CD4-positive, alpha-beta T cell treated with Interleukin-6 for 4 hours (primary cell): ENCODE data around the gene CTBP1.
A peak's percentile ranks its signal among the peaks of the same experiment; 100 is the strongest.

Experiments
- DNase-seq: peaks from one replicate; pipeline ENCODE4 v3.0.0-alpha.2; 2020; ENCODE audit warnings: mixed read lengths

Gene CTBP1

DNA sequence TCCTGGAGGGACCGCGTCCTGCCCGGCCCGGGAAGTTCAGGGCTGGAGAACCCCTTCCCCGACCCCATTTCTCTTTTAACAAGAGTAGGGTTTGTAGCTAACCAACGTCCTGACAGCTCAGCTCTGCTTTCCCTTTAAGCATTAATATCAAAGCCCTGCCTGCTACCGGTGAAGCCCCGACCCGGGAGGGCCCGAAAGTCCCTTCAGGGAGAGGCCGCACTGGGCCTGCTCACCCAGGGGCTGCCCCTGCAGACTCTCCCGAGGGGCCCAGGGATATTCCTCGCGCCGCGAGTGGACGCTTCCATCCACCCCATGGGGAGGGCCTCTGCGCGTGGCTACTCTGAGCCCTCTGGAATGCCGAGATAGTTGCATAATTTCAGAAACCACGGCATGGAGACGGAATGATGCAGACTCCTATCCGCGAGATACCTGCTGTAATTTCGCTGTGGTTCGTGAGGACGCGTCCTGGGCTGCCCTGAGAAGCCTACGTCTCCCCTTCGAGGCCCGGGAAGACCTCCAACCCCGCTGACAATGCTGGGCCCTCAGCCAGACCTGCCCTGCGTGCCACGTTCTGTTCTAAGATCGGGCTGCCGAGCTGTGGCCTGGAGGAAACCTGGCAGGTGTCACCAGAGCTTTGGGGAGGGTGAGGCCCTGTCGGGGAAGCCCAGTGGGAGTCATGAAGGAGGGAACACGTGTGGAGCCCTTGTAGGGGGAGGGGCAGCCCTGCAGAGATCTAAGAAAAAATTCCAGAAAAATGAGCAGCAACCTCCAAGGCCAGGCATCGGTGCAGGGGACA, 999 bp upstream of the CTBP1 start:
- no peak for DNase-seq

- peak; percentile 88 for DNase-seq
Measured at GRCh38 chr4:1249148-1249730, 309 bp upstream of the CTBP1 start.

DNA sequence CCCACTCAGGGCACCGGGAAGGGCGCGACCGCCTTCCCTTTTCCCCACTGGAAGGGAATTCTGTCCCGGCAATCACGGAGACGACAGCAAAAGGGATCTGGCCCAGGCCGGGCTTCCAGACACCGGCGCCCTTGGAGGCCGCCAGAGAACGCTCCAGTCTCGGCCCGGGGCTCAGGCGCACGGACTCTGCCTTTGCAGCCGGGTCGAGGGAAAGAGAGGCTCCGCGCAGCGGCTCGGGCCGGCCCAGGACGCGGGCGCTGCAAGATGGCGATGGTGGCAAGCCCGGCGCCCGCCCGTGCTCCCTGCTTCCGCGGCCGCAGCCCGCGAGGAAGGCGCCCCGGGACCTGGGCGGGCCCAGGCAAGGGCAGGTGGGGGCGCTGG, 1.1 kb downstream of the CTBP1 start:
- DNase-seq: no peak

DNA sequence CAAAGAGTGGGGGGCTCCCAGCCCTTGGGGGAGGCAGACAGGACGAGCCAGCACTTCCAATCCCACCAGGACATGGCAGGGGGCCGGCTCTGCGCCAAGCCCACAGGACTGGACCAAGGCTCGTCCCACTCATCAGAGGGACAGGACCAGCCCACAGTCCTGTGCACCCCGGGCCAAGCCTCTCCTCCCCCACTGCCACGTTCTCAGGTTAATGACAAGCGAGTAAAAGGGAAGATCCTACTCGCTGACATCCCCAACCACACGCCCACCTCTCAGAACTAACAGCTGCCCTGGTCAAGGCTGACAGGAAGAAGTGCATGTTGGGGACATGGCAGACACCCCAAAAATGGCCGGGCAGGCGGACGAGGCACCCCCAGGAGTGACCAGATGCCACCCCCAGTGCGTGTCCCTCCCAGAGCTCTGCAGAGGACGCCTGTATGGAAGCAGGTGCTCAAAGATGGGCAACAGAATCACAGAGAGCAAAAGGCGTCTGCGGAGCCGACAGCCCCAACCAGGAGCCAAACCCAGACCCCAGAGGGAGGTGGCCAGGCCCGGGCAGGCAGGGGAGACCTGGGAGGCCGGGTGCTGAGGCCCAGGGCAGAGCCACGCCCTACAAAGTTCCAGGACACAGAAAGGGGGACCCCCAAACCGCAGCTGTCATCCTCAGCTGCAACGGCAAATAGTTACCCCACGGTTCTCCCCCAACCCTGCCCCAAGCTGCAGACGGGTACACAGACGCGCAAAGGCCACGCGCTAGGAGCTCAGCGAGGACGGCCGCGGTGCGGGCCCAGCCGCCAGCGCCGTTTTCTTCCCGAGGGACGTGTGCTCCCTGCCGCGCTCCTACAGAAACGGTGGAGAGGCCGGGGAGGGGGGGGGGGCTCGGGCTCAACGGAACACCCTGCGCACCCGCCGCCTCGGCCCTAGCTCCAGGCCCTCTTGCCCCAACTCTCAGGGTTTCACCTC, 1.7 kb downstream of the CTBP1 start:
- no peak for DNase-seq

DNA sequence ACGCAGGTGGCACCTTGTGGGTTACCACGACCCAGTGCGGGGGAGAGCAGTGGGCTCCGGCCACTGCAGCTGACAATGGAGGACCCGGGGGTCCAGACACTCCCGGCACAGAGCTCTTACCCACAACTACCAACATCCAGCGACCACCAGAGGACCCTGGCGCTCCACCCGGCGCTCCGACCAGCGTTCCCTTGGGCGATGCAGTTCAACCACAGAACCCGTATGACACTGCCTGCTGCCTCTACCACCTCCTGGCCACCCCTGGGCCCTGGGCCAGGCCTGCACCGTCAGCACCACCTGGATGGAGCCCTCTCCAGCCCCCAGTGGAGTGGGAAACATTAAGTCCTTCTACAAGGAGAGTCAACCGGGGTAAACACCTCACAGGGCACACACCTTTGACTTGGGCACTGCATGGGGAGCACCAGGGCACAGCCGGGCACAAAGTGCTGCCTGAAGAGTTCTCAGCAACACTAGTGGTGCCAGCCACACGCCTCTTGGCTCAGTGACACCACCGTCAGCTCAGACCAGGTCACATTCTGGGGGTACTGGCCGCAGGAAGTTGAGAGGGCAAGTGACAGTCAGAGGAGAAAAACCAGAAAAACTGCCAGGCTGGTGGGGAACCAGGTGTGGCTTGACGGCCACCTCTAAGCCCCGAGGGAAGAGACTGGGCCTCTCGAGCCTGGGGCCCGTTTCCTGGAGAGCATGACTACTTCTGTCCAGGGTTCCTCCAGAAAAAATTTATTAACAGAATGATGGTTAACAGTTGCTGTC, 2.6 kb downstream of the CTBP1 start:
- DNase-seq: no peak

- no peak for DNase-seq
Measured at GRCh38 chr4:1245481-1246051, 3.4 kb downstream of the CTBP1 start.

GRCh38 chr4:1244978-1245471, 3.9 kb downstream of the CTBP1 start:
- no peak for DNase-seq

DNA sequence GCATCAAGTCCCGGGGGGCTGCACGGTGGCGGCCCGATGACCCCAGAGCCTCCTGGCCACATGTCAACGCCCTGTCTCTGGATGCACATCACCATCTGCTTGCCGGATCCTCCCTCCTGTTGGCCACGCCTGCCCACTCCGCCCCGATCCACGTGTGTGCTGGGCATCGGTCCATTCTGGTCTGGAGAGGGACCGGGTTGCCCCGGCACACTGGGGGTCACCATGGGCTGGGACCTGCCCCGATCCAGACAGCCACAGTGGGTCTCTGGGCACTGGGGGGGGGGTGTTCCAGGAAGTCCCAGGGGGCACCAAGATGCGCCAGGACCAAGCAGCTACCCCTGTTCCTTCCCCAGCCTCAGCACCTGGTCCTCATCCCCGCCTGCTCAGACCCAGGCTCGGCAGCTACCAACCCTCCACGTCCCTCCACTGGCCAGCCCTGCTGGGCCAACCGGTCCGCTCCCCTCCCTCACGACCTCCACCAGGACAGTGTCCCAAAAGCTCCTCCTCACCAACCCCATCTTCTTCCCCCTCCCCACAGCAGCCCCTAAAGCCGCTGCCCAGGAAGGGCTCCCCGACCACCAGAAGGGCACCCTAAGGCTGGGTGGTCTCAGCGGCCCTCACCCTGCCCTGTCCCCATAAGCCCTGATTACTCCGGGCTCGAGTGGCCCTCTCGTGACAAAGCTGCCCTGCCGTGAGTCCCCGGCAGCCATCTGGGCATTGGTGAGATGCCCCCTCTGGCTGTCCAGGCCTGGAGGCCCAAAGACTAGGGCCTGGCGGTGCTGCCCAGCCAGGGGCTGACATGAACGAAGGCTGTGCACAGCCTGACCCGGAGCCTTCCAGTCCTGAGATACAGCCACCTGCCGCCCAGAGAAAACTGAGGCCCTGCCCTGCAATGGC, 4.6 kb downstream of the CTBP1 start:
- no peak for DNase-seq

DNA sequence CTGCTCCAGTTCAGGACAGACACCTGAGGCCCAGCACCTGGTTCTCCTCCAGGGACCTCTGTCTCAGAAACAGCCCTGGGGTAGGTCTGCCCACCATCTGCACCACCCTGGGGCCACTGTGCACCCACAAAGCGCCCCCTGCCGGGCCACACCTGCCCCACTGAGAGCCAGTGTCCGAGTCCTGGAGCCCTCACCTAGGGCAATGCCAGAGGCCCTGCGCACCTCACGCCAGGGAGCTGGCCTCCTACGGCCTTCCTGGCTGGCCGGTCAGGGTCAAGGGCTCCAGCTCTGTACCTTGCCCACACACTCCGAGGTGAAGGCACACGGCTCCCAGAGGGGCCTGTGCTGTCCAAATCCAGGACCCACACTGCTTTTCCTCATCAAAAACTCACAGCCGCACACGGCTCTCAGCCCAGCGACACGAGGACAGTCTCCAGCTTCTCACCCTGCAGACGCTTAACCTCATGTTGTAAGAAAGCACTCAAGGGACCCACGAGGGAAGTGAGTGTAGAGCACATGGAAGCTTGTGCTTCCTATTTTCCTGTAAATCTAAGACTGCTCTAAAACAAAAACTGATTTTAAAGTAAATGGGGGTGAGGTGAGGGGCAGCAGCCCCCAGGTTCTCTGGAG, 5.4 kb downstream of the CTBP1 start:
- DNase-seq: no peak

DNA sequence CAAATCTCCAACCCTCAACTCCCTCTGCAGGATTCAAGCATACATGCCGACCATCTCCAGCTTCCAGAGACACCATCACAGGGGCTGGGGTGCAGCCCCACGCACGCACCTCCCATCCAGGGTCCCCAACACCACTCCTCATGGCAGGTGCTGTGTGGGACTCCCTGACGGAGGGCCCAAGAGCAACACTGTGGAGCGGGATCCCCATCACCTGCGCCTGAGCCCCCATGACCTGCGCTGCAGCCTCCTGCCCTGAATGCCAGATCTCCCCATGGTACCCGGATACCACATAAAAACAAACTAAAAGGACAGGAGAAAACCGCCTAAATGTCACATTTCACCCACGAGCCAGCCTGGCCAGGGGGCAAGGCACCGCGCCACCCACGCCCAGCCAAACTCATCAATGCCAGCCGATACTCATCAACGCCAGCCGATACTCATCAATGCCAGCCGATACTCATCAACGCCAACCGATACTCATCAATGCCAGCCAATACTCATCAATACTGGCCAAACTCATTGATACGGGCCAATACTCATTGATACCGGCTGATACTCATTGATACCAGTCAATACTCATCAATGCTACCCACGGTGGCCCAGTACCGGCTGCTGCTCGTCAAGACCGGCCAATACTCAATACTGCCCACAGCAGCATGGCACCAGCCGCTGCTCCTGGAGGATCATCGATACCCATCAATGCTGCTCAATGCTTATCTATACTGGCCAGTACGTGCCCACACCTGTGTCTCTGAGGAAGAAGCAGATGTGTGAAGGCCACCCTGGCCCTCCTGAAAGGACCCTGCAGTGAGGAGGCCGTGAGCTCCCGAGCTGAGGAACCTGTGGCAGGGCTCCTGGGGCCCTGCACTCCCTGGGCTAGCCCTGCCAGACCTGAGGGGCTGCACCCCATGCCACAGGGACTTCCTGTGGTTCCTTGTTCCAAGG, 6.2 kb downstream of the CTBP1 start:
- no peak for DNase-seq

DNA sequence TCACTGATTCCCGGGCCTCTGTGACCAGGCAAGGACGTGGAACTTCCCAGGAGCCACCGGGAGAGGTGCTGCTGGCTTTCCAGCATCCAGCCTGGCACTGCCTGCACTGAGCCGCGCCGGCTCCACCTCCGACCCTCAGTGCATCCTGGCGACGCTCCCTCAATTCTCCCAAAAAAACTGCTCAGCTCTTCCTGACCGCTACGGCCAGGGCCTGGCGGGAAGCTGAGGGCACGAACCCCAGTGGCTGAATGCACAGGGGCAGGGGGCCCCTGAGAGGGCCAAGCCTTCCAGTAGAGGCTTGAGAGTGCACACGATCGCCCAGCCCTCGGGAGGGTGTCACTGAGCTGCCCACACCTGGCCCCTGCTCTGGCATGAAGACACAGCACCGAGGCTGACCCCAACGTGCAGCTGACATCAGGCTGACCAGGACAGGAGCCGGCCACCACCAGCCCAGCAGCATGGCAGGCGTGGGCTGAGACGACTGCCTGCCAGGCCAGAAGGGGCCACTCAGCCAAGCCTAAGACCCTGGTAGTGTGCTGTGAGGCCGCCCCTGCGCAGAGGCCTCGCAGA, 6.9 kb downstream of the CTBP1 start:
- DNase-seq: no peak

DNA sequence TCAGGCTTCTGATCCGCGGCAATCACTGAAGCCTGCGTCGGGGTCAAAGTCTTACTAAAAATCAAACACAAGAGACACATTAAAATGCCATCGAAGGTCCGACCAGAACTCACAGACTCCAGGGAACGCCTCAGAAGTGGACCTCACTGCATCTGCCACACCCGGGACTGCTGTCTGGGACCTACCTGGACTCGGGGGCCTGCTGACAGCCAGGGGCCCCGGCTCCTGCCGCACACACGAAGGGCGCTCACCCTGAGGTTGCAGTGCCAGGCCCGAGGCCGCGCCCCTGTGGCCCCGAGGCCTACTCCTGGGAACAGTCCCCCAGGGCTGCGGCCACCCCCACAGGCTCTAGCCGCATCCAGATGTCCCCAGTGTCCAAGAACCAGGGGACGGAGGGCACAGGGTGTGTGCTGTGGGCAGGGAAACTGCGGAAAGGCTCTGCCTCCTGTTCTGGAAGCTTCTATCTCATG, 7.4 kb downstream of the CTBP1 start:
- DNase-seq: no peak

DNA sequence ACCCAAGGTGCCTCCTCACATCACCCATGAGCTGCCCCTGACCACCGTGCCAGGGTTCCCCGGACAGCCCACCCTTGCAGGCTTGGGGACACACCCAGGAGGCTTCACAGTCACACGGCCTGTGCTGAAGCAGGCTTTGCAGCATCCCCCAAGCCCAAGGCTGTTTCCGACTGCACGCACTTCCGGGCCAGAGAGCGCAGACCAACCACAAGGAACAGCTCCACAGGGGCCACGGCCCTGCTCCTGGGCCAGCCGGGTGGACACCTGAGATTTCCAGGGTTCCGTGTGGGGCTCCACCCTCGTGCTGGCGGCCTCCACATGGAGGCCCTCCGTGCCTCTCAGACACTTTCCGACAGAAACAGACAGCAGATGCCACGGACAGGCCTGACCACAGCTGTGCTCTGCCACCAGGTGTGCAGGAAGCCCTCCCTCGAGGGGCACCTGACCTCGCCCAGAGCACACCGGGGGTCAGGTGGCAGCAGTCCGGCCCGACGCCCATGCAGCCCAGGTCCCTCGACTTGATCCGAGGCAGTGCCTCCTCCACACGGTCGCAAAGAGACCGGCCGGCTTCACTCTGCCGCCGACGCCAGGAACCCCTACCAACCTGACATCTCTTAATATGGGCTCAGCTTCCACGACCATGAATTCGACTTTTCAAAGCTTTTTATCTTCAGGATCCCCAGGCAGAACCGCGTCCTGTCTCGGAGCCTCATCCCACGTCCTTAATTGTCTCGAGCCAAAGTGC, 8.0 kb downstream of the CTBP1 start:
- no peak for DNase-seq

DNA sequence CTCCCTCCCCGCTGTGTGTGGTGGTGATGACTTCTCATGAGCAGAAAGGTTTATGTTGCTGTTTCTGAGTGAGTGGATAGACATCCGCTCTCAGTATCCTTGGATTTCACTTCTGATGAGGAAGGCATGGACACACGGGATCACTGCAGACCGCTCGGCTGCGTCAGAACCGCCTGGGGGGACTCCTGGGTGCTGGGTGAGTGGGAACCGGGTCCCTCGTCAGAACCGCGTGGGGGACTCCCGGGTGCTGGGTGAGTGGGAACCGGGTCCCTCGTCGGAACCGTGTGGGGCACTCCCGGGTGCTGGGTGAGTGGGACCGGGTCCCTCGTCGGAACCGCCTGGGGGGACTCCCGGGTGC, 9.0 kb downstream of the CTBP1 start:
- DNase-seq: no peak

DNA sequence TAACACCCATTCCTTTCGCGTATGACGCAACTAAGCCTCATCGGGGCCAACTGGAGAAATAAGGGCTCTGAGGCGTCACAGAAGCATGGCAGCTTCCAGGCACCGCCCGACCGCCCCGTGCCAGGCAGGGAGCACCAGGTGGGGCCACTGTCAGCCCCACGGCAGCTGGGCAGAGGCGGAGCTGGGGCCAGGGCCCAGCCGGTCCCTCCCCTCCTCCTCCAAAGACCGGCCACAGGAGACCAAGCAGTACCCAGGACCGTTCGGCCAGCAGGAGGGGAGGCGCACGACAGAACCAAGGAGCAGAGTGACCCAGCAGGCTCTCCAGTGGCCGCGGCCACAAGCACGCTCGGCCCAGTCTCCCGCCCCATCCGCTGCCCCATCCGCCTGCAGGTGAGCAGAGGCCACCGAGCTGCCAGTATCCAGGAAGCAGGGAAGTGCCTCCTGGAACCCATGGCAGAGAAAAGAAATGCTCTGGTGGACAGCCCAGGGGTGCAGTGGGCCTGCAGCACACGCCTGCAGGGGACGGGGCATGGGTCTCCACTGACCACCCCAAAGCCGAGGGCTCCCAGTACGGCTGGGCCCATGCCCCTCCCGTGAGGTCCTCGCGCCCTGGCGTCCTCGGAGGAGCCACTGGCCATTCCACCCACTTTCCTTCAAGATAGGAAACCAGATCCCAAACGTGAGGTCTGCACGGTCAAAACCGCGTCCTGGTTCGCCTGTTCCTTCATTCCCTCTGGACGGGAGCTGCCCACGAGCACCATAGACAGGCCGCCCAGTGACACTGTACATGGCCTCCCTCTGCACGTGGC, 9.6 kb downstream of the CTBP1 start:
- DNase-seq: no peak

- DNase-seq: no peak
Measured at GRCh38 chr4:1238676-1239000, 10.3 kb downstream of the CTBP1 start.

DNA sequence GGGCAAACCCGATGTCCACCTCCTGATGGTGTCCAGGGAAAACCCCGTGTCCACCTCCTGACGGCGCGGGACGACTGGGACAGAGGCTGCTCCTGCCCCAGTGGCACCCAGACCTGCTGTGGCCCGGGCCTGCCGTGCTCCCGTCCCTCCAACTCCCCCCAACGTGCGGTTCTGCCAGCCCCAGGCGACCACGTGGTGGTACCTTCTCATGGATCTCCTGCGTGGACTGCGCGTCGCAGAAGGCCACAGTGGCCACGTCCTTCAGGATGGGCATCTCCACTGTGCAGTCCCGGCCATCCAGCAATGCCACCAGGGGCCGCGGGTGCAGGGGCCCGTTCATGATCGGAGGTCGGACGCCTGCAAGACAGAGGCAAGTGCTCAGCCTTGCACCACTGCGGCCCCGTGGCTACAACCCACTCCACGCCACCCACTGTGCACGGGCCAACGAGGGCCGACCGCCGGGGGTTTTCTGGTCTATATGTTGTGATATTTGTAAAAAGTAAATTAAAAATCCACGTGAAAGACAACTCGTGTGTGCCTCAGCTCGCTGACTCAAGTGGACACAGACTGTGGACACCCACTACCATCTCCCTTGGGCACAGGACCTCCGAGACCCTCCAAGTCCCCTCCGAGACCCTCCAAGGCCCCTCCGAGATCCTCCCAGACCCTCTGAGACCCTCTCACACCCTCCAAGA, 10.8 kb downstream of the CTBP1 start:
- DNase-seq: no peak
